HG02798 (cell line): ENCODE data around the gene ACTR2.

Source experiments
- ATAC-seq: cut with Tn5 transposase; IDR thresholded peaks from one replicate; pipeline ENCODE4 v1.9.1; 2021; ENCODE audit warnings: mild to moderate bottlenecking; ENCODE audit not compliant: unreplicated experiment, poor library complexity

ACTR2 gene

DNA sequence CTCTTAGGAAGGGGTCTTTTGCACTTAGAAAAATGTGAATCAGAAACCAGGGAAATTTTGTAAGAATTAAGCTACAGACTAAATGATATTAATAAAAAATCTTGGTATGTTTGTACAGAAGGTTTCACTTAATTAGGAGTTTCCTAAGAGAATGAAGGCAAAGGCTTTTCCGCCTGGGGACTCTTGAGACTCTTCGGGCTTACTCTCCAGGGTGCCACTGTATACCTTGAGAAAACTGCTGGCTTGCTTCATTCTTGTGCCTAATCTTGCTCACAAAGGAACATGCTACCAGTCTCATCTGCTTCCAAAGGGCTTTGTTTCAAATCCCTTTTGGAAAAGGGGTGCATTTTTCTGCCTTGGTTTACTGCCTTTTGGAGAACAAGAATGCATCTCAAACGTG lies 49.5 kb downstream of the ACTR2 start:
- ATAC-seq, result no peak

DNA sequence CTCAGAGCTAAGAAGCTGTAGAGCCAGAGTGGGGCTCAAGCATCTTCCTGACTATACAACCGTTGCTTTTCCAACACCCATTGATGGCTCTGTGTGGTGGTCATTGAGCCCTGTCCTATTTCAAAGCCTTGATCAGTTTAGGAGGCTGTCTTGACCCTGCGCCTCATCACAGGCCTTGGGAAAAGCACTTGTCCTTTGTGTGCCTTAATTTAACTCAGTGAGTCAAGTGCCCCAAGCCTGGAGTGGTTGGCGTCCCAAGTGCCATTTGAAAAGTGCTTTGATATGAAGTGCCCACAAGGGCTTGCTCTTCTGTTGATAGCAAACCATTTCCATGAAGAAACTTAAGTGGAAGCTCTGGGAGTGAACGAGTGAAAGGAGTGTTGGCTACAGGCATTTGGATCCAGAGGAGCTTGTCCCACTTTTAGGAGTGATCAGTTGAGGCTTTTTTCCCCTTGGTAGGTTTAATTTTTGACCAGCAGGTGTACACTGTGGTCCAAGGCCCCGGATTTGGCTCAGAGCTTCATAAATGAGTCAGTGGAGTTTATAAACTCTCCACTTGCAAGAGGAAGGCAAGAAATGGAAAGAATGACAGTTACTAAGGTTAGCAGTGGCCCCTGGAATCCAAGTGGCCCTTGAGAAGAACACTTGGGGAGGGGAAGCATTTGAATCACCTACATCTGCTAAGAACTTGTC lies 50.3 kb downstream of the ACTR2 start:
- no peak for ATAC-seq

DNA sequence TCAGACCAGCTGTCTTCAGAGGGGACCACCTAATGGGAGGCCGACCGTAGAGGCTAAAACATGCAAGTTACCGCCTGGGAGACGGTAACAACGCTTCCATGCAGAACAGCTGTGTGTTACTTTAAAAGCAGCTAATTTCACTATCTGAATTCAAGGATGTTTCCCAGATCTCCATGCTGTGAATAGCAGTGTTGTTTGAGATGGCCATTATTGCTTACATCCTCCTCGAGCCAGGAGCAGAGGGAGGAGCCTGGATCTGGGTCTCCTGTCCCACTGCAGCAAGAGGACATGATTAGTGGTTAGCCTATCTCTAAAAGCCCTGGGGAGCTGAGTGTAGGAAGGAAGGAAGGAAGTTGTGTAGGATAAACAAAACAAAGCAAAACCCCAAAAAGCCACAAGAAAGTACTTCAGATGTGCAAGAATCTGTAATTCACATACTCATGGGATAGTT lies 50.9 kb downstream of the ACTR2 start:
- ATAC-seq, result no peak

DNA sequence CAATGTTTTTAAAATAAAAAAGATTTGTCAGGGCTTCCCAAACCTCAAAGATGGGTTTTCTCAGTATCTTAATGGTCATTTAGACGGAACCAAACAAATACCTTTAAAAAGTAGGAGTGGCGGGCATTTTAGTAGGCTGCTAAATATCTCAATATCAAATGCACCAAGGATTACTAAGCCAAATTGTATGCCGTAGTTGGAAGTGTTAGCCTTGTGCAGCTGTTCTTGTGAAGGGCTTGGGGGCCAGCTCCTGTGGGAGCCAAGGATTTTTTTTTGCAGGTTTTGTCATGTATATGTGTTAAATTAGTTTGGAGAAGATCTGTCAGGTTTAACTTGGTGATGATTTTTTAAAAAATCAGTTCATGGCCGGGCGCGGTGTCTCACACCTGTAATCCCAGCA lies 52.1 kb downstream of the ACTR2 start:
- no peak for ATAC-seq

DNA sequence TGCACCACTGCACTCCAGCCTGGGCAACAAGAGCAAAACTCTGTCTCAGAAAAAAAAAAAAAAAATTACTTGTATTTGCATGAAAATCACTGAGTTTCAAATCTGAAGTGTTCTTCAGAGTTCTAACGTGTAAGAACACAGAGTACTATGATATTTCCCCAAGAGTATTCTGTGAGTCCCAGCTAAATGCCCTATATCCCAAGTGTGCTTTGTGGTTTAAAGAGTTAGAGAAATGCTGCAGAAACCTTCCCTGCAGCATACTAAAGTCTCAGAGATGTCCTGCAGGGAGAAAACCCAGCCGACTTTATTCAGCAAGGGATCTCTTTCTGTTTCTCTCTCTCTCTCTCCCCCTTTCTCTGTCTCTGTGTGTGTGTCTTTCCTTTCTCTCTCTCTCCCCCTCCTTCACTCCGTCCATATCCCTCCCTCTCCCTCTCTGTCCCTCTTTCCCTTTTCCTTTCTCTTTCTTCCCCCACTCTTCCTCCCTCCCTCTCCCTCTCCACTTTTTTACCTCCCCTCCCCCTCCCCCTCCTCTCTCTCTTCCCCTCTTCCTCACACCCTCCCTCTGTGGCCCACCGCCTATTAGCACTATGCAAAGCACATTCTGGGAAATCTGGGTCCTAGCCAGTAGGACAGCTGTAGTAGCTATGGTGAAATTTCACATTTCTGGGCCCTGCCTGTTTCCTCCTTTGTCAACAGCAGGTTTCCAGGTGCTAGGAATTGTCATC lies 54.2 kb downstream of the ACTR2 start:
- ATAC-seq, result no peak

DNA sequence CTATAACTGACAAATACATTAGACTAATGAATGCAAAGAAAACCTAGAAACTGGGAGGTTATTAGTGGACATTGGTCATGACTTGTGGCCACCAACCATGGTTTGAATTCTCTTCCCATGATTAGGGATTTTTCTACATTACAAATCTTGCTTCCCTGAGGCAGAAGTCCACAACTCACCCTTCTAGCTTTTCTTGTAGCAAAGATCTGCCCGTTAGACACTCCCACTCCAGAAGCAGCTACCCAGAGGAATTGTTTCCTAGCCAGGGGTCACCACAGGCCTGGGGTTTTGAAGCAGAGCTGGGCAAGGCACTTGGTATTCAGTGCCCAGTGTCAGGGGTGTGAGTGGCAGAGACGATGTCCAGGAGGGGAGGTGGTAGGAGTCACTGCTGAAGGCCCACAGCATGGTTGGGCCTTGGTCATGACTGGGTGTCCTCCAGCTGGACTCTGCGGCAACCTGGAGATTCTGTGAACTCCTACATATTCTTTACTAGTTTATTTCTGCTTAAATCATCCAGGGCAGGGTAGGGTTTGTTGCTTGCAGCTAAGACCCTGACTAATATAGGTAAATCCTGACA lies 54.9 kb downstream of the ACTR2 start:
- no peak for ATAC-seq

DNA sequence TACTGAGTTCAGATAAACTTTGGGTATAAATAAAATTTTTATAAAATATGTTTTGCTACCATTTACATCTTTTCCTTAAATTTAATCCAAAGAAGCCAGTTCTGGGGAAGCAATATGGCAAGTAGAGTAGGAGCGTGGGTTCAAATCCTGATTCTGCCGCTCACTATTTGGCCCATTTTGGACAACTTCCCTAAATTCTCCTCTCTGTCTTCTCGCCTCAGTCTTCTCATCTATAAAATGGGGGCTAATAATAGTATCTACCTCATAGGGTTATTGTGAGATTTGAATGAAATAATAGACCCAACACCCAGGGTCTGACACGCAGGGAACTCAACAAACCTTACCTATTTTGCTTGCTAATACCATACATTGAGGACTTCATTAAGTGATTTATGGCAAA lies 59.7 kb downstream of the ACTR2 start:
- no peak for ATAC-seq

DNA sequence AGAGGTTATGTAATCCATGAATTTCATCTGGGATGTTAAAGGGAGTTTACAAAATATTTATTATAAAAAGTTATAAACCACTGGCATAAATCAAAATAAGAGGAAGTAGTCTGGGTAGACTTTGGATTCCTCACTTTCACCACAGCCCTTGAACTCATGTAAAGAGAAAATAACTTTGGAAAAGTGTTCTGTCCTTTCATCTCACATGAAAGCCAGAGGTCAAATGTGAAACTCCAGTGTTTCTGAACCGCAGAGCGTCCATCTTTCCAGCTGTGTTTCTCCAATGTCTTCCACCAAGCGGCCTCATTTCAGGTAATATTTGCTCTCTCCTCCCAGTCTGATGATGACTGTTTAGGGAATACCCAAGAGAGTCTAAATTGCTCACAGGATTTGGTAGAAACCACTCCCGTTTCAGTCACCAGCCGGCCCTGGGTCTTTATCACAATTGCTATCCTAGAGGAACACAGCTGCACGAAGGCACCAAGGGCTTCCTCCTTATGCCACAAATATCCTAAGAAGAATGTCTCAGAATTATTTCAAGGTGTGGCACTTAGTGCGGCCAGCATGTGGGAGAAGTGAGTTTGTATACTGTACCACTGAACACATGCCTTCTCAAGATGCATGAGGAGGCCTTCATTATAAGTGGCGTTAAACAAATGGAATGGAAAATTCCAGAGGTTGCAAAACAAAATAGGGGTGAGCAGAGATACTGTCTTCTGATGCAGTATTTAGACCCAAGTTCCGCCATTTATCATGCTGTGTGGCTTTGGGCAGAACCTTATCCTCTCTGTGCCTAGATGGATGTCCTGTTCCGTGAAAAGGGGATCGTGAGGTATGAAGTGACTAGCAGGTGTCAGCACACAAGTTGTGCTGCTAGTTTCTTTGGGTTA lies 63.8 kb downstream of the ACTR2 start:
- ATAC-seq, result no peak

DNA sequence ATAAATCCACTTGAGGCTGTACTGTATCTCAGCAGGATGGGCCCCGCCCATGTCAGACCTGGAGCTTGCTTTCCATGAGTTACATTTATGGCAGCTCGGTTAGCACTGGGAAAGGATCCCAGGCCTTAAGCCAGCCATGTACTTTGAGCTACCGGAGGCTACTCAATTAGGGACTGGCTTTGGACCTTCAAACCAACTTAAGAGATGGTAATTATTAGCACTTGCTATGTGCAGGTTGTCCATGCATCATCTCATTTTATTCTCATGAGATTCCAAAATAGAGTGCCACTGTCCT lies 64.4 kb downstream of the ACTR2 start:
- ATAC-seq, result no peak

DNA sequence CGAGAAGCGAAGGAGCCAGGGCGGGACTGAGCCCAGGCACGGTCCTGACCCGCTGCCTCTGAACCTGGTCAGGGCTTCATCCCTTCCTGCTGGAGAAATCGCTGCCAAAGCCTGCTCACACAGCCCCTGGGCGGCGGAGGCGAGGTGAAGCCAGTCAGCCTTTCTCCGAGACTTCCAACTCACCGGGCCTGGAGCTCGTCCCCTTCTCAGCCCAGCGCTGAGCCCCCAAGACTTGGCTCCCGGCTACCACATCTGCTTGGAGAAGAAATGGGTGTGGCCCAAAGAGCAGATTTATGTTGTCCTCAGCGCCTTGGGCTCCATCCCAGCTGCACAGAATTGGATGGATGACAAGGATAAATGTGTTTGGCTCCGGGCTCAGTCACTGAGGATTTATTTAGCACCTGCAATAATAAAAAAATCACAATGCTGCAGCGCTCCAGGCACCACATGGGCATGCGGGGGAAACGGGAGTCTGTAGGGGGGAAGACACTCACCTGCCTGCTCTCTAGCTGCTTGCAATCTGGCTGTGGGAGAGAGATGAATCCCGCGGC lies 64.9 kb downstream of the ACTR2 start:
- ATAC-seq, result no peak

DNA sequence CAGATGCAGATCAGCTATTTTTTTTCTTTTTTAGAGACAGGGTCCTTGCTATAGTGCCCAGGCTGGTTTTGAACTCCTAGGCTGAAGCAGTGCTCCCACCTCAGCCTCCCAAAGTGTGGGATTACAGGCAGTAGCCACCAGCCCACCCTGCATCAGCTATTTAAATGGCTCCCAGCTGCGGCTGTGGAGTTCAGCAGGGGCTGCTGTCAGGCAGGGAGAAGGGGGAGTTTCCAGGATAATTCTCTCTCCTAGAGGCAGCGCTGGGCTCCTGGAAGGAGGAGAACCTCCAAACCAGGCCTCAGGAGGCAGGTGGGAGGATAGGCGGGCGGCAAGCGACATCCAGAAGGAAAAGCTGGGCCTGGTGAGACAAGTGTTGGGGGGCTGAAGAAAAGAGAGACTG lies 65.7 kb downstream of the ACTR2 start:
- ATAC-seq, result no peak

DNA sequence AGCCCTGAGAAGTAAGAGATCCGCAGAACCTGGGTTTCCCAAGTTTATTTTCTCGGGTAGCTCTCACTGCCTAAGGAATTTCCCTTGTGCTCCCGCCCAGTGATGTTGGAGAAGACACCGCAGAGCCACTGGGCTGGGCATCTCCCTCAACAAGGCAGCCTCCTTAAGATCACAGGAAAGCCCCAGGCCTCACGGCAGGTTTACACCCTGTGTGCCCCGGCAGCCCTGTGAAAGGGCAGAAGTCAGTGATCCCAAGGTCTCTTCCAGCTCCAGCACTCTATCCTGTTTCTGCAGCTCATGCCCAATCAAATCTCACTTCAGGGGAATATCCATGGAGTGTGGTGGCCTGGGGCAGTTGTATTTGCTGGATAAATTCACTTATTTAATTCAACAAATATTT lies 66.5 kb downstream of the ACTR2 start:
- ATAC-seq, result no peak

DNA sequence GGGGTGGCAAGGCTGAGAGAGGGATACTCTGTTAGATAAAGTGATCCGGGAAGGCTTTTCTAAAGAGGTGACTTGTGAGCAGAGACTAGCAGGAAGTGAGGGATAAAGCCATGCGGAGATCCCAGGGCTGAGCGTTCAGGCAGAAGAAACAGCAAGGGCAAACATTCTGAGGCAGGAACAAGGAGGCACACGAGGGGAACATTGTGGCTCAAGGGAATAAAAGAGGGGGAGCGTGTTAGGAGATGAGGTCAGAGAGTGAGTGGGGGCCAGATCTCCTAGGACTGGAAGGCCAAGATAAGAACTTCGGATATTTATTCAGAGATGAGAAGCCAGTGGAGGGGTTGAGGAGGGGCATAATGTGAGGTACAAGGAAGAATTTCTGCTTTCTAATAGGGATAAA lies 67.1 kb downstream of the ACTR2 start:
- ATAC-seq, result no peak

DNA sequence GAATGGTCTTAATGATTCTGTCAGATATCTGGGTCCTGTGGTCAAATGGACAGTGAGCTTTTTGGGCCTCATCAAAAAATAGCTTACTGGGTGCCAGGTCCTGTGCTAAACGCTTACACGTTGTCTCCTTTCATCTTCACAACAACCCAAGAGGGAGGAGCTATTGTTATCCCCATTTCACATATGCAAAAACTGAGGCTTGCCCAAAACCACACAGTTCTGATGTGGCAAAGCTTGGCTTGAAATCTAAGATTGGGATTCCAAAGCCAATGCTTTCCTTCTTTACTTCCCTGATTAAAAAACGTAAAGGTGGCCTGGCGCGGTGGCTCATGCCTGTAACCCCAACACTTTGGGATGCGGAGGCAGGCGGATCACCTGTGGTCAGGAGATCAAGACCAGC lies 69.3 kb downstream of the ACTR2 start:
- no peak for ATAC-seq

DNA sequence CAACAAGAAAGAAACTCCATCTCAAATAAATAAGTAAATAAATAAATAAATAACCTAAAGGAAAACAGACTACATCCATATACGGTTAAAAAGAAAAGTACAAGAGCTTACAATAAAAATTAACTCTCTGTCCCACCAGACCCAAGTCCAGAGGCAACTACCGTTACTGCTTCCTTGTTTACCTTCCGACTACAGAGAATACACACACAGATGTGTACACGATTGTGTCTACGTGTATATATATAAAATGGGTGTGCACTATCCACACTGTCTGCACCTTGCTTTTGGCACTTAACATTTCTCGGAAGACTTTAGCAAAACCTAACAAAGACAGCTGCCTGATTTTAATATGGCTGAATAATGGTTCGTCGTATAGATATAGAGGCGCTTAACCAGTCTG lies 69.9 kb downstream of the ACTR2 start:
- no peak for ATAC-seq

DNA sequence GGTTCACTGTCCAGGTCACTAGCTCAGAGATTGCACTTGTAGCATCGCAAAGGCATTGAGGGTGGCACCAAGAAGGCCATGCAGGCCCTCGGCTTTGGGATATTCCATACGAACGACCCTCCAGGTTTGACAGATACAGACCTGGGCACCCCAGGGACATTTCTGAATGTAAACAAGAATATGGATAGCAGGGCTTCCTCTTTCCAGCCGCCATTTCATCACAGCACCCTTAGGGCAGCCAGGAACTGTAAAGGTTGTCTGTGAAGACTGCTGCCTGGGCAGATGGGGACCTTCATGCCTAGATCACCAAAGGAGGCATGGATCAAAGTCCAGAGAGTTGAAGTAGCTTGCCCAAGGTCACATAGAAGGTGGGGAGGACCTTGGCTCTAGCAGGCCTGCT lies 70.5 kb downstream of the ACTR2 start:
- ATAC-seq, result no peak

DNA sequence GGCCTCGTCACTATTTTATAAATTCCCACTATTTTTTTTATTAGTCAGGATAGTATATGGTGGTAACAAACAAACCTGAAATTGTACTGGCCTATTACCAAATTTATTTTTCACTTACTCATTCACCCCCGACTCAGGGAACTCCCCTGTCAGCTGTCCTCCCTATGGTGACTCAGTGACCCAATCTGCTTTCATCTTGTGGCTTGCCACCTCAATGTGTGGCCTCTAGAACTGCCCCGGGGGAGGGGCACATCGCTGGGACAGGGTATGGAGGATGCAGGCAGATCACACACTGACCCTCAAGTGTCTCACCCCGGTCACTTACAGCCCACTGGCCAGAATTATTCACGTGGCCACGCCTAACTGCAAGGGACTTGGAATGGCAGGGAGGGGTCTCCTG lies 71.6 kb downstream of the ACTR2 start:
- no peak for ATAC-seq

DNA sequence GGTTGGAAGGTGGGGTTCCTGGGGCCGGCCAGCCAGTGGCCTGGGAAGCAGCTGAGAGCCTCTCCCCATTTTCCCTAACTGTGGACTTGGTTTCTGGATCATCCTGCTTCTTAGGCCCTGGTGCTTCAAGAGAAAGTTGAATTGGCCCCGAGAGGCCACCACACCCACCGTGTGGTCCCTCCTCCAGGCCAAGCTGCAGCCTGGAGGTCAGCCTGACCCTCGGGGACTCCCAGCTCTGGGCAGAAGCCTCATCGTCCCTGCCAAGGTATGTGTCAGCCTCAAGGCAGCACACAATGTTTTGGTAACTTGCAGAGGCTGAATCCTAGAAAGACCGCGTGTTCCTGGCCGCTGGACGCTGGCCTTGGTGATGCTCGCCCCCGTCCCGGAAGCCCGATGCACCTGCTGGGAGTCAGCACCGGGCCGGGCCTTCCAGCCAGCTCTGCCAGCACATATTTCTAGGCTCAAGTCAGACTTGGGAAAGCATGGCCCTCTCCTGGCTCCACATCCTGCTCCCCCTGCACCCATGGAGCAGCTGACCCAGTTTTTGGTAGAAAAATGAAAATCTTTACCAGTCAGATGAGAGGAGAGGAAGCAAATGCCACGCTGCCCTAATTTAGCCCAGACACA lies 72.6 kb downstream of the ACTR2 start:
- ATAC-seq, result no peak

DNA sequence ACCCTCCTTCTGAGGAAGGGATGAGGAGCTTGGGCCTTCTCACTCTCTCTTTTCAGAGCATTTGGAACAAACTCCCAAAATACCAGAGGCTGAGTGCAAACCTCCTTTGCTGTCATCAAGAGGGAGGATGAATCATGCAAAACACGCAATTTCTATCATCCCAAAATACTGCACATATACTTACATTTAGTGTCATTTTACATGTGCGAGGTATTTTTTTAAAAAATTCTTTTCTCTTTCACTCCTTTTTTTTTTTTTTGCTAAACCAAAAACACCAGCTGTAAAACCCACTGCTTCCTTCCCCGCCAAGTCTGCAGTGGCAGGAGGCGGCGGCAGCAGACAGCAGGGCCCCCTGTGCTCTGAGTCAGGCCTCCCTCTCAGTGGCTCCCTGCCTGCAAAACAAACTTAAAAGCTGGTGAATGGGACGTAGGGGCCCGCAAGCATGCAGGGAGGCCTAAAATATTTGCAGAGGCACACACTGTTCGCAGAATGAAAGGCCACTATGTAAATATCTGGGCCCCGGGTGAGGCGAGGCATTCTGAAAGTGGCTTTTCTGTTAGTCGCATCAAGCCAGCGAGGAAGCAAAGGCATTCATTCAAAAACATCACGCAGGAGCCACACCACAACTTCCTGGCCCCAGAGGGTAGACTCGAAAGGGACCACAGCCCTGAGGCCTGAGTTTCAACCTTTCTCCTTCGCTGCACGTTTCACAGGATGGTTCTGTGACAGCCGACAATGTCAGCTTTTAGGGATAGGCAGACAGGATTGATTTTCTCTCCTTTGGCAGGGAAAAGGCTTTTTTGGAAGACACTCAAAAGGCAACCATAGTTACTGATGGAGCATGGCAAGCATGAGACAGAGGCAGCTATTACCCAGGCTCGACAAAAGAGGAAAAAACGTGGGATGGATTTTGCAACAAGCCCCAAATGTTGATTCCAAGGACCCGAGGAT lies 73.4 kb downstream of the ACTR2 start:
- peak; percentile 84 for ATAC-seq
